Bronchial epithelial cell (primary cell): Measurements from ENCODE around the gene RAD1. TPM values are rescaled to one million over a fixed set of nuclear protein-coding genes. Genes with fewer than 3 reads are reported as not detected.
A peak's percentile ranks its signal among the peaks of the same experiment; 100 is the strongest.

Experiments used
- DNase-seq: peaks from one replicate; pipeline ENCODE4 v3.0.0-alpha.2; 2010; ENCODE audit warnings: low read depth
- FAIRE-seq: peaks from 2 replicates; lab custom pipeline; 2011; peaks lifted over from hg19 to GRCh38; lab: Jason Lieb, UNC
- H3K27me3 ChIP-seq: 2 replicates; pipeline ENCODE4 v1.5.1; 2011; ENCODE audit warnings: low read length; ENCODE audit not compliant: control insufficient read depth, insufficient read depth
- H3K36me3 ChIP-seq: 2 replicates; pipeline ENCODE4 v1.5.1; 2011; ENCODE audit warnings: low read length; ENCODE audit not compliant: control insufficient read depth, insufficient read depth
- H3K4me3 ChIP-seq: 2 replicates; pipeline ENCODE4 v1.5.1; 2011; ENCODE audit warnings: mild to moderate bottlenecking, low read depth, low read length, control low read depth
- CTCF ChIP-seq: IDR thresholded peaks from 2 replicates; pipeline ENCODE4 v1.5.1; 2011; ENCODE audit warnings: mild to moderate bottlenecking, moderate library complexity, low read length, control low read depth, inconsistent platforms; ENCODE audit not compliant: insufficient read depth, severe bottlenecking
- total RNA-seq: library from RNA; depleted of rRNA; stranded (reverse); fragments of >200 nt; gene quantifications from 2 replicates; pipeline ENCODE4 v1.2.1, GENCODE V29; 2014

RAD1 gene
- total RNA-seq, 1 donor from 2014 or later, result 15.8 TPM

- Histone ChIP-seq H3K27me3 (no peaks in the 10 kb centered on the region), H3K36me3 (peaks cover 4% of the 10 kb centered on the region), H3K4me3 (no peak overlapping the region)
- FAIRE-seq, result no peak
- DNase-seq, result no peak
- TF ChIP-seq CTCF, result no peak
These were observed 28.7 kb upstream of the RAD1 start for GRCh38 chr5:34944044-34944443.

- Histone ChIP-seq H3K36me3 (peaks cover 9% of the 10 kb centered on the region), H3K27me3 (no peaks in the 10 kb centered on the region), H3K4me3 (no peak overlapping the region)
- FAIRE-seq (peak; percentile 36), DNase-seq (no peak)
- TF ChIP-seq CTCF, result no peak
These were observed 26.6 kb upstream of the RAD1 start for GRCh38 chr5:34941936-34942335.

- DNase-seq (no peak), FAIRE-seq (no peak)
- no peak overlapping the region for H3K4me3 ChIP-seq
- H3K36me3 ChIP-seq, result peaks cover 7% of the 10 kb centered on the region
- no peak for TF ChIP-seq CTCF
- H3K27me3 ChIP-seq, result no peaks in the 10 kb centered on the region
These were observed 17.6 kb upstream of the RAD1 start for GRCh38 chr5:34932947-34933346.

GRCh38 chr5:34930870-34931269, 15.6 kb upstream of the RAD1 start:
- FAIRE-seq, result no peak
- no peak for TF ChIP-seq CTCF
- no peak for DNase-seq
- H3K36me3 ChIP-seq, result peaks cover 1% of the 10 kb centered on the region
- no peaks in the 10 kb centered on the region for H3K27me3 ChIP-seq
- peak overlapping the region; percentile 97 for H3K4me3 ChIP-seq

- TF ChIP-seq CTCF, result no peak
- FAIRE-seq (no peak), DNase-seq (no peak)
- Histone ChIP-seq H3K27me3 (no peaks in the 10 kb centered on the region), H3K4me3 (peak overlapping the region; percentile 97), H3K36me3 (peaks cover 2% of the 10 kb centered on the region)
These were observed 15.1 kb upstream of the RAD1 start for GRCh38 chr5:34930462-34930844.

- DNase-seq (peak; percentile 68), FAIRE-seq (no peak)
- Histone ChIP-seq H3K27me3 (no peaks in the 10 kb centered on the region), H3K36me3 (peaks cover 5% of the 10 kb centered on the region), H3K4me3 (peak overlapping the region; percentile 97)
- TF ChIP-seq CTCF, result no peak
These were observed 14.6 kb upstream of the RAD1 start for GRCh38 chr5:34929720-34930461.
